Endodermal cell (in vitro differentiated cells): Measurements from ENCODE around the gene SRSF1. TPM values are rescaled to one million over a fixed set of nuclear protein-coding genes. Genes with fewer than 3 reads are reported as not detected.

Source experiments
- DNase-seq: peaks from one replicate; pipeline ENCODE4 v3.0.0-alpha.2; 2017
- H3K27ac ChIP-seq: 2 replicates; pipeline ENCODE4 v1.5.1; 2013; ENCODE audit warnings: mild to moderate bottlenecking, low read depth, low read length, moderate library complexity
- H3K27me3 ChIP-seq: 2 replicates; pipeline ENCODE4 v1.6.1; 2013; ENCODE audit warnings: mild to moderate bottlenecking, low read length, moderate library complexity; ENCODE audit not compliant: insufficient read depth, control insufficient read depth, poor library complexity, severe bottlenecking
- H3K36me3 ChIP-seq: 2 replicates; pipeline ENCODE4 v1.7.0; 2013; ENCODE audit warnings: mild to moderate bottlenecking, low read length, moderate library complexity; ENCODE audit not compliant: control insufficient read depth, insufficient read depth
- H3K4me1 ChIP-seq: one replicate; pipeline ENCODE4 v1.7.0; 2013; ENCODE audit warnings: low read length; ENCODE audit not compliant: control insufficient read depth, insufficient read depth
- H3K4me3 ChIP-seq: 2 replicates; pipeline ENCODE4 v1.5.1; 2013; ENCODE audit warnings: mild to moderate bottlenecking, low read length, moderate library complexity
- H3K9ac ChIP-seq: 2 replicates; pipeline ENCODE4 v1.6.1; 2013; ENCODE audit warnings: mild to moderate bottlenecking, low read length, moderate library complexity; ENCODE audit not compliant: poor library complexity, severe bottlenecking; ENCODE audit errors: extremely low read depth
- H3K9me3 ChIP-seq: 2 replicates; pipeline ENCODE4 v1.6.1; 2013; ENCODE audit warnings: mild to moderate bottlenecking, low read length, moderate library complexity; ENCODE audit not compliant: control insufficient read depth
- H3K27ac Mint-ChIP-seq: 2 replicates; pipeline ENCODE4 v1.8.0; 2020; ENCODE audit warnings: mixed read lengths
- H3K27me3 Mint-ChIP-seq: 2 replicates; pipeline ENCODE4 v1.8.0; 2021; ENCODE audit warnings: mild to moderate bottlenecking, mixed read lengths; ENCODE audit not compliant: insufficient read depth
- H3K36me3 Mint-ChIP-seq: 2 replicates; pipeline ENCODE4 v1.8.0; 2020; ENCODE audit warnings: low read depth, mixed read lengths
- H3K4me1 Mint-ChIP-seq: 2 replicates; pipeline ENCODE4 v1.8.0; 2020; ENCODE audit warnings: mixed read lengths
- H3K4me3 Mint-ChIP-seq: 2 replicates; pipeline ENCODE4 v1.8.0; 2020; ENCODE audit warnings: mild to moderate bottlenecking, moderate library complexity, mixed read lengths
- H3K9me3 Mint-ChIP-seq: 2 replicates; pipeline ENCODE4 v1.8.0; 2020; ENCODE audit warnings: mild to moderate bottlenecking, mixed read lengths
- WGBS, 2 experiments: methylation state at CpG; one replicate each; pipeline versions ENCODE4 v1.1.5 to v1.1.7; 2013; ENCODE audit warnings: missing lambda C conversion rate in 2 of 2, mixed read lengths in 1 of 2; ENCODE audit not compliant: insufficient coverage in 1 of 2, insufficient read length in 1 of 2; 5-methylcytosine and 5-hydroxymethylcytosine counted together
- total RNA-seq, 2 donors: library from RNA; stranded (reverse); fragmentation: NEBNext Ultra II Directional in 1 of 2; extraction: Animal tissue kit (Norgen Biotek cat#: 25700) in 1 of 2; gene quantifications; 2 replicates in 1 of 2; 3 replicates in 1 of 2; pipeline ENCODE4 v1.2.1, GENCODE V29; 2021
- TF ChIP-seq, protein P1 (sequence below): fragments of 200-600 bp; sonication (generic); conservative IDR thresholded peaks from 2 replicates; pipeline ENCODE4 v1.5.0; 2021; ENCODE audit warnings: antibody characterized with exemption, mild to moderate bottlenecking

The SRSF1 gene
- total RNA-seq, 2 donors from 2014 or later: 339 to 361 TPM

DNA sequence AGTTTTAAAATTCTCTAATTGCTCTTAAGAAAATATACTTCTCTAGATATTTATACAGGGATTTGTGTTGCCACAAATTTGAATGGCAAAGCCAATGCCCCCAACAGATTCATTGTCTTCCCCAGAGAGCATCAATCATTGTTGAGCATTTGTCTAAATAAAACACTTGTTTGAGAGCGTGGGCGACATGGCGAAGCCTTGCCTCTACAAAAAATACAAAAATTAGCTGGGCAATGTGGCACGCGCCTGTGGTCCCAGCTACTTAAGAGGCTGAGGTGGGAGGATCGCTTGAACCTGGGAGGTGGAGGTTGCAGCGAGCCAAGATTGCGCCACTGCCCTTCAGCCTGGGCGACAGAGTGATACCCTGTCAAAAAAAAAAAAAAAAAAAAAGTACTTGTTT lies 13.4 kb upstream of the SRSF1 start:
- peaks cover 3% of the 10 kb centered on the region for H3K27me3 ChIP-seq
- H3K27ac ChIP-seq: no peak overlapping the region
- no peak overlapping the region for H3K9ac ChIP-seq
- TF ChIP-seq, protein P1, sequence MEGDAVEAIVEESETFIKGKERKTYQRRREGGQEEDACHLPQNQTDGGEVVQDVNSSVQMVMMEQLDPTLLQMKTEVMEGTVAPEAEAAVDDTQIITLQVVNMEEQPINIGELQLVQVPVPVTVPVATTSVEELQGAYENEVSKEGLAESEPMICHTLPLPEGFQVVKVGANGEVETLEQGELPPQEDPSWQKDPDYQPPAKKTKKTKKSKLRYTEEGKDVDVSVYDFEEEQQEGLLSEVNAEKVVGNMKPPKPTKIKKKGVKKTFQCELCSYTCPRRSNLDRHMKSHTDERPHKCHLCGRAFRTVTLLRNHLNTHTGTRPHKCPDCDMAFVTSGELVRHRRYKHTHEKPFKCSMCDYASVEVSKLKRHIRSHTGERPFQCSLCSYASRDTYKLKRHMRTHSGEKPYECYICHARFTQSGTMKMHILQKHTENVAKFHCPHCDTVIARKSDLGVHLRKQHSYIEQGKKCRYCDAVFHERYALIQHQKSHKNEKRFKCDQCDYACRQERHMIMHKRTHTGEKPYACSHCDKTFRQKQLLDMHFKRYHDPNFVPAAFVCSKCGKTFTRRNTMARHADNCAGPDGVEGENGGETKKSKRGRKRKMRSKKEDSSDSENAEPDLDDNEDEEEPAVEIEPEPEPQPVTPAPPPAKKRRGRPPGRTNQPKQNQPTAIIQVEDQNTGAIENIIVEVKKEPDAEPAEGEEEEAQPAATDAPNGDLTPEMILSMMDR: no peak
- Mint-ChIP-seq H3K27ac (no peak overlapping the region), H3K27me3 (peaks cover 4% of the 10 kb centered on the region), H3K9me3 (no peaks in the 10 kb centered on the region), H3K4me3 (no peak overlapping the region), H3K4me1 (peaks cover 4% of the 10 kb centered on the region), H3K36me3 (no peaks in the 10 kb centered on the region)
- WGBS, 2 experiments: 90 to 100% methylated on average over 3 to 9 of the region's 9 CpGs
- H3K4me1 ChIP-seq: no peaks in the 10 kb centered on the region
- no peaks in the 10 kb centered on the region for H3K9me3 ChIP-seq
- no peaks in the 10 kb centered on the region for H3K36me3 ChIP-seq
- no peak for DNase-seq
- H3K4me3 ChIP-seq: no peak overlapping the region

DNA sequence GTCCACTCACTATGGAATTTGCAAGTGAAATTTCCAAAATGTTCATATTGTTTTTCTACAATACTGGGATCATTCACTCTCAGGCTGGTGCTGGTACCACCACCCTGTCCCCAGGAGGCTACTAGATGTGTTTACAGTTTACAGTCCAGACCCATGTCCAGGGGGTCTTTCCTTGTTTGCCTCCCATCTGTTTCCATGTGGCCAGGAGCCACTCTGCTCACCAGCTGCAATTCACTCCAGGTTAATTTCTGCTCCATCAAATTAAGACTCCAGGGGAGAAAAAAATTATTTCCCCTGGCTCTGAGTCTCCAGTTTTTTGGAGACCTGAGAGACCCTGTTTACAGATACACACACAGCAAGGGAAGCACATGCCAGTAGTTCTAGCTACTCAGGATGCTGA lies 12.5 kb upstream of the SRSF1 start:
- Histone ChIP-seq H3K4me3 (no peak overlapping the region), H3K9me3 (no peaks in the 10 kb centered on the region), H3K27ac (no peak overlapping the region), H3K27me3 (no peaks in the 10 kb centered on the region), H3K36me3 (no peaks in the 10 kb centered on the region), H3K4me1 (no peaks in the 10 kb centered on the region), H3K9ac (no peak overlapping the region)
- Mint-ChIP-seq H3K36me3 (no peaks in the 10 kb centered on the region), H3K4me3 (no peak overlapping the region), H3K27ac (no peak overlapping the region), H3K4me1 (peaks cover 4% of the 10 kb centered on the region), H3K27me3 (no peaks in the 10 kb centered on the region), H3K9me3 (no peaks in the 10 kb centered on the region)
- DNase-seq: no peak
- TF ChIP-seq, protein P1: no peak

DNA sequence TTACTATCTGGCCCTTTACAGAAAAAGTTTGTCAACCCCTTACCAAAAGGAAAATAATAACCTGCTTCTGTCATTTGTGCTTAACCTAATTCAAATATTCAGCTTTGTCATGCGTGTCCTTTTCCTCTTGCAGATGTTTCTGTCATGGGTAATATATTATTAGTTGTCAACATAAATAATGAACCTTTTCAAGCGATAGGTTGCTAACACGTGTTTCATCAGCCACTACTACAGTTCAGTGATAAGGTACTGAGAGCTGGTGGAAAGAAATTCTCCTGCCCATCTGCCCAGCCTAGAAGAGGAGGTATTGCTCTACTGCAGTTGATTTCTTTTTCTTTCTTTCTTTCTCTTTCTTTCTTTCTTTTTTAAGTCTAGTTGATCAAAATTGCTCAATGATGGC lies 12.0 kb upstream of the SRSF1 start:
- no peaks in the 10 kb centered on the region for H3K9me3 ChIP-seq
- no peak overlapping the region for H3K27ac ChIP-seq
- Mint-ChIP-seq H3K9me3 (no peaks in the 10 kb centered on the region), H3K36me3 (no peaks in the 10 kb centered on the region), H3K27me3 (no peaks in the 10 kb centered on the region), H3K27ac (no peak overlapping the region), H3K4me3 (no peak overlapping the region), H3K4me1 (peaks cover 4% of the 10 kb centered on the region)
- no peak overlapping the region for H3K4me3 ChIP-seq
- TF ChIP-seq, protein P1: no peak
- 85 to 93% methylated on average over 2 to 3 of the region's 3 CpGs for WGBS, 2 experiments
- H3K4me1 ChIP-seq: no peaks in the 10 kb centered on the region
- DNase-seq: no peak
- H3K27me3 ChIP-seq: no peaks in the 10 kb centered on the region
- H3K36me3 ChIP-seq: no peaks in the 10 kb centered on the region
- no peak overlapping the region for H3K9ac ChIP-seq
